ENCODE results near the gene CATSPERE.
A peak's percentile ranks its signal among the peaks of the same experiment; 100 is the strongest.
"Not testable (repeated sequence)": the region's sequence is repeated elsewhere in the genome, so short reads cannot be mapped to it uniquely, and the experiment has no call there.

The CATSPERE gene

GRCh38 chr1:244536316-244536715, 75.2 kb downstream of the CATSPERE start:
- no peak overlapping the region for H3K4me3 ChIP-seq (ENCODE audit: low read depth, low read length)
- no peak for DNase-seq (ENCODE audit: low read depth)
- no peak for TF ChIP-seq CTCF (conservative IDR thresholded peaks at IDR 0.05; ENCODE audit: low read depth, low read length)

- no peak overlapping the region for H3K4me3 ChIP-seq (ENCODE audit: low read depth, low read length)
- no peak for TF ChIP-seq CTCF (conservative IDR thresholded peaks at IDR 0.05; ENCODE audit: low read depth, low read length)
- DNase-seq (ENCODE audit: low read depth), result peak; percentile 44
These were observed 84.4 kb downstream of the CATSPERE start for GRCh38 chr1:244545511-244545910.

GRCh38 chr1:244548558-244549115, 87.6 kb downstream of the CATSPERE start:
- H3K4me3 ChIP-seq (ENCODE audit: low read depth, low read length), result no peak overlapping the region
- no peak for DNase-seq (ENCODE audit: low read depth)
- TF ChIP-seq CTCF (conservative IDR thresholded peaks at IDR 0.05; ENCODE audit: low read depth, low read length), result no peak

GRCh38 chr1:244552336-244552735, 91.3 kb downstream of the CATSPERE start:
- TF ChIP-seq CTCF (conservative IDR thresholded peaks at IDR 0.05; ENCODE audit: low read depth, low read length), result no peak
- H3K4me3 ChIP-seq (ENCODE audit: low read depth, low read length), result no peak overlapping the region
- peak; percentile 3 for DNase-seq (ENCODE audit: low read depth)

GRCh38 chr1:244556263-244556662, 95.2 kb downstream of the CATSPERE start:
- no peak for DNase-seq (ENCODE audit: low read depth)
- no peak for TF ChIP-seq CTCF (conservative IDR thresholded peaks at IDR 0.05; ENCODE audit: low read depth, low read length)

GRCh38 chr1:244557565-244557964, 96.5 kb downstream of the CATSPERE start:
- no peak overlapping the region for H3K4me3 ChIP-seq (ENCODE audit: low read depth, low read length)
- DNase-seq (ENCODE audit: low read depth), result no peak
- no peak for TF ChIP-seq CTCF (conservative IDR thresholded peaks at IDR 0.05; ENCODE audit: low read depth, low read length)

More at GRCh38 chr1:244556263-244556662, 95.2 kb downstream of the CATSPERE start:
- no peak overlapping the region for H3K4me3 ChIP-seq (ENCODE audit: low read depth, low read length)

- DNase-seq (ENCODE audit: low read depth), result no peak
- H3K4me3 ChIP-seq (ENCODE audit: low read depth, low read length), result no peak overlapping the region
- no peak for TF ChIP-seq CTCF (conservative IDR thresholded peaks at IDR 0.05; ENCODE audit: low read depth, low read length)
These were observed 98.5 kb downstream of the CATSPERE start for GRCh38 chr1:244559561-244559960.

- not testable (repeated sequence) for DNase-seq (ENCODE audit: low read depth); H3K4me3 ChIP-seq (ENCODE audit: low read depth, low read length)
These were observed 101.8 kb downstream of the CATSPERE start for GRCh38 chr1:244562877-244563276.
